ENCODE measurements around the gene FOXN3.

DNA sequence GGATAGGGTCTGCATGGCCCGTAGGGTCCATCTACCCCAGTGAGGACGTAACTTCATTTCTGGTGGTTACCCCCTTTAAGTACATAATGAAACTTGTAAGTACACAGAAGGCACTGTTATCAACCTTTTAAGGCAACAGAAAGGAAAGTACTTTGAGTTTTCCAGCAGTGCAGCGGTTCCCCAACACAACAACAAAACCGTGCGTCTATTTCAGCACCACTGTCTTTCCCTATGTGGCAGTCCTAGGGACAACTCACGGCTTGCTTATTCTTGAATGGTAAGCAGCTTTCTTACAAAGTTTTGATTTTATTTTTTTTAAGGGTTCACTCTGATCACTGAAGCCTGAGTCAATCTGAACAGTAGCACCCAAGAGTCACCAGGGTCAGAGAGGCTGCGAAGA lies 46.3 kb downstream of the FOXN3 start:
- no peak for TF ChIP-seq CTCF (IDR thresholded peaks at IDR 0.05; ENCODE audit: low read depth, low read length)
- TF ChIP-seq EZH2phosphoT487 (IDR thresholded peaks at IDR 0.05; ENCODE audit: low read depth): no peak

Data from OCI-LY3 (cell line).